Measurements from ENCODE around the gene OLFM4.

Gene OLFM4

GRCh38 chr13:53010374-53011105, 18.1 kb upstream of the OLFM4 start:
- TF ChIP-seq ZBTB7A (IDR thresholded peaks at IDR 0.05; ENCODE audit: low read depth) (no peak), TCF12 (IDR thresholded peaks at IDR 0.05; ENCODE audit: low read depth) (no peak), CREB1 (IDR thresholded peaks at IDR 0.05; ENCODE audit: low read depth) (no peak), CEBPB (IDR thresholded peaks at IDR 0.05) (no peak), EP300 (IDR thresholded peaks at IDR 0.05; ENCODE audit: borderline replicate concordance) (no peak), YY1 (IDR thresholded peaks at IDR 0.05; ENCODE audit: low read depth) (no peak), NFIC (IDR thresholded peaks at IDR 0.05) (no peak), TAF1 (IDR thresholded peaks at IDR 0.05; ENCODE audit: low read depth) (no peak), EGR1 (IDR thresholded peaks at IDR 0.05) (no peak), MAX (IDR thresholded peaks at IDR 0.05) (no peak), FOXM1 (IDR thresholded peaks at IDR 0.05; ENCODE audit: borderline replicate concordance, low read depth) (no peak), USF1 (IDR thresholded peaks at IDR 0.05) (no peak), TEAD4 (IDR thresholded peaks at IDR 0.05) (no peak), REST (IDR thresholded peaks at IDR 0.05; ENCODE audit: low read depth) (no peak), RAD21 (IDR thresholded peaks at IDR 0.05; ENCODE audit: low read depth) (no peak)

- TF ChIP-seq EP300 (IDR thresholded peaks at IDR 0.05; ENCODE audit: borderline replicate concordance) (no peak), FOXM1 (IDR thresholded peaks at IDR 0.05; ENCODE audit: borderline replicate concordance, low read depth) (no peak), TAF1 (IDR thresholded peaks at IDR 0.05; ENCODE audit: low read depth) (no peak), EGR1 (IDR thresholded peaks at IDR 0.05) (no peak), ZBTB7A (IDR thresholded peaks at IDR 0.05; ENCODE audit: low read depth) (no peak), TCF12 (IDR thresholded peaks at IDR 0.05; ENCODE audit: low read depth) (no peak), REST (IDR thresholded peaks at IDR 0.05; ENCODE audit: low read depth) (no peak), RAD21 (IDR thresholded peaks at IDR 0.05; ENCODE audit: low read depth) (no peak)
Measured at GRCh38 chr13:53012707-53013106, 15.9 kb upstream of the OLFM4 start.

GRCh38 chr13:53013113-53013512, 15.5 kb upstream of the OLFM4 start:
- TF ChIP-seq EGR1 (IDR thresholded peaks at IDR 0.05) (no peak), TAF1 (IDR thresholded peaks at IDR 0.05; ENCODE audit: low read depth) (no peak), YY1 (IDR thresholded peaks at IDR 0.05; ENCODE audit: low read depth) (no peak), CEBPB (IDR thresholded peaks at IDR 0.05) (no peak), CREB1 (IDR thresholded peaks at IDR 0.05; ENCODE audit: low read depth) (no peak), RAD21 (IDR thresholded peaks at IDR 0.05; ENCODE audit: low read depth) (no peak), TEAD4 (IDR thresholded peaks at IDR 0.05) (no peak), ZBTB7A (IDR thresholded peaks at IDR 0.05; ENCODE audit: low read depth) (no peak), MAX (IDR thresholded peaks at IDR 0.05) (no peak), EP300 (IDR thresholded peaks at IDR 0.05; ENCODE audit: borderline replicate concordance) (no peak), REST (IDR thresholded peaks at IDR 0.05; ENCODE audit: low read depth) (no peak), NFIC (IDR thresholded peaks at IDR 0.05) (no peak), USF1 (IDR thresholded peaks at IDR 0.05) (no peak), FOXM1 (IDR thresholded peaks at IDR 0.05; ENCODE audit: borderline replicate concordance, low read depth) (no peak), TCF12 (IDR thresholded peaks at IDR 0.05; ENCODE audit: low read depth) (no peak)

All from Ishikawa (cell line).